Tongue (tissue), 2 donors: ENCODE data around the gene PLD6. TPM values are rescaled to one million over a fixed set of nuclear protein-coding genes. Genes with fewer than 3 reads are reported as not detected.
A peak's percentile ranks its signal among the peaks of the same experiment; 100 is the strongest.

Experiments
- DNase-seq: peaks from one replicate; pipeline ENCODE4 v3.0.0-alpha.2; 2015
- total RNA-seq: library from RNA; depleted of rRNA; stranded (reverse); fragments of >200 nt; gene quantifications from one replicate; pipeline ENCODE4 v1.2.3, GENCODE V29; 2014

PLD6 gene
- total RNA-seq, 1 donor from 2014 or later, result 11.8 TPM

GRCh38 chr17:17226451-17227265 lies 20.5 kb upstream of the PLD6 start:
- DNase-seq, result no peak

GRCh38 chr17:17225901-17226300 lies 19.8 kb upstream of the PLD6 start:
- DNase-seq, result no peak

- no peak for DNase-seq
Measured at GRCh38 chr17:17224137-17224536, 18.0 kb upstream of the PLD6 start.

DNA sequence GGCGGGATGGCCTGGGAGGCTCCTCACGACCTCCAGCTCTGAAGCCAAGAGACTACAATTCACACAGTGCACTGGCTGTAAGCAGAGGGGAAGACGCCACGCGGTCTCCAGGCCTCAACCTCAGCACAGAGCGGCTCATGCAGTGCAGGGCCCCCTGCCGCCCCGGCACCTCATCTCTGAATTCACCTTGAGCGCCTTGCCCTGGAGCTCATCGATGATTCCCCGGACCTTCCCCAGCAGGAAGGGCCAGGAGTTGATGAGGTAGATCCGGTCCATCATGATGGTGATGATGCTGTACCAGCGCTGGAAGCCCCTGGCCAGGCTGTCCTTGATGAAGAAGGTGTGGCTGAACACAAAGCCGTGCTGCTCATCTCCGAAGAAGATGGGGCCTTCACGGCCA lies 17.6 kb upstream of the PLD6 start:
- DNase-seq, result no peak

DNA sequence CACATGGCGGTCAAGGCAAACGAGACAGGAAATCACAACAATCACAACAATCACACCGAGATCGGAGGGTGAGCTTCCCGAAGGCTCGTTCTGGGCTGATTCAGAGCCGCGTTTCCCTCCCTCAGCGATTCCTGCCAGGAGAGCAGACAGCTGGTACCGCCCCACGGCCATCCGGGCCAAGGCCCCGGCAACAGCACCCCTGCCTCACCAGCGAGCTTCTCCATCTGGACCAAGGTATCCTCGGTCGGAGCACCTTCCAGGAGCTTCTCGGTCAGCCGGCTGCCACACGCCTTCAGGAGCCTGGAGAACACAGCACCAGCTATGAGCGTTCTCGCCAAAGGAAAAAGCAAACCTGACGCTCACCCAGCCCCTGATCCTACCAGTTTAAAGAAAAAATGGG lies 15.2 kb upstream of the PLD6 start:
- DNase-seq, result no peak

GRCh38 chr17:17220529-17220928 lies 14.4 kb upstream of the PLD6 start:
- no peak for DNase-seq

DNA sequence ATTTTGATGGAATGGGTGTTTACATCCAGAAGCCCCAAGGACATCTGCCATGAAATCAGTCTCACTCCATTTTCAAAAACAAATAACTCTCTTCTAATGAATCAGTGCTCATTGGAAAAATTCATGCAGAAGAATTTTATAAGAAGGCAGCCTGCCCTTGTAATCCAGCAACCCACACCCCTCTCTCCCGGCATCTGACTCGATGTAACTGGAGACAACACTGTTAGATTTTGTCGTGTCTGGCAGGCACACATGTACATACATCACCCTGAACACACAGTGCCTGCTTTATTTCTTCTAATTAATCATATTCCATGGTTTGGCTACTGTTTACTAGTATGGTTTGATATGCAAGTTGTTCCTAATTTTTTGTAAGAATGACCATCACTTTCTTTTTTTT lies 11.9 kb upstream of the PLD6 start:
- no peak for DNase-seq

GRCh38 chr17:17216776-17217175 lies 10.6 kb upstream of the PLD6 start:
- no peak for DNase-seq

DNA sequence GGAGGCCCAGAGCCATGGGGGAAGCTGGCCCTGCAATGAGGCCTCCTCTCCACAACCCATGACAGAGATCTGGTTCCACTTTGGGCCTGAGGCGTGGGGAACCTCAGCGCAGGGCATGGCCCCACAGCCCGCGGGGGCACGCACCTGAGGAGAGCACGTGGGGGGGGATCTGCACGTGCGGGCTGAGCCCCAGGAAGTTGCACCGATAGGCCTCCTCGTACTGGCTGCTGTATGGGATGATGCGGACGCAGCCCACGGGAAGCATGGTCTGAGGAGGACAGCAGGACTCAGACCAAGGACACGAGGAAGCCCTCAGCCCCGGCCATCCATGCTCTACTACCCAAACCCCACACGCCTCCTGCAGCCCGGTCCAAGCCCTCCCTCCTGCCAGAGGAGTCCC lies 10.1 kb upstream of the PLD6 start:
- no peak for DNase-seq

GRCh38 chr17:17215575-17215974 lies 9.4 kb upstream of the PLD6 start:
- no peak for DNase-seq

GRCh38 chr17:17214646-17215436 lies 8.7 kb upstream of the PLD6 start:
- no peak for DNase-seq

DNA sequence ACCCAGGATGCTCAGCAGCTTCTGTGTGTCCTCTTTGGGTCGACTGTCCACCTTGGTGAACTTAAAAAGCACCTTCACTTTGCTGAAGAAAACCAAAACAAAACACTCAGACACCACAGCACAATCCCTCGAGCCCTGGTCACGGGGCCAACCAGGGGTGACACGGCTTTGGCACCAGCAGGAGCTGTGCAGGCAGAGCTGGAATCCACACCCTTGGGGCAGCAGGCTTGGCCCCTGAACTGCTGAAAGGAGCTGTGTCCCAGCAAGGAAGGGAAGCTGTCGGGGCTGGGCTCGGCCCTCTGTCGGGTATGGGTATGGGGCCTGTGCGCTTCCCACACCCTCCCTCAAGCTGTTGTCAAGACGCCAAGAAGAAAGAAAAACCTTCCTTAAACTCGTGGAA lies 7.6 kb upstream of the PLD6 start:
- DNase-seq, result no peak

DNA sequence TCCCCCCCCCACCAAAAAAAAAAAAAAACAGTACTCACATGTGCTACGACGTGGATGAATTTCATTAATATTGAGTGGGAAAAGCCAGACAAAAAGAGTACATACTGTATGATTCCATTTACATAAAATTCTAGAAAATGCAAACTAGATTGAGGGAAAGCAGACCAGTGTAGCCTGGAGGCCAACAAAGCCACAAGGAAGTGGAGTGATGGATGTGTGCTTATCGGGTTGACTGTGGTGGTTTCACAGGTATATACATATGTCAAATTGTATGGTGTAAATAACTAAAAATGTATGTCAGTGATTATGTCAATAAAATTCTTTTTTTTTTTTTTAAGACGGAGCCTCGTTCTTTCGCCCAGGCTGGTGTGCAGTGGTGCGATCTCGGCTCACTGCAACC lies 1.9 kb upstream of the PLD6 start:
- DNase-seq, result no peak

GRCh38 chr17:17206913-17207335 lies 791 bp upstream of the PLD6 start:
- no peak for DNase-seq

GRCh38 chr17:17205368-17206123 lies 587 bp downstream of the PLD6 start:
- peak; percentile 74 for DNase-seq

DNA sequence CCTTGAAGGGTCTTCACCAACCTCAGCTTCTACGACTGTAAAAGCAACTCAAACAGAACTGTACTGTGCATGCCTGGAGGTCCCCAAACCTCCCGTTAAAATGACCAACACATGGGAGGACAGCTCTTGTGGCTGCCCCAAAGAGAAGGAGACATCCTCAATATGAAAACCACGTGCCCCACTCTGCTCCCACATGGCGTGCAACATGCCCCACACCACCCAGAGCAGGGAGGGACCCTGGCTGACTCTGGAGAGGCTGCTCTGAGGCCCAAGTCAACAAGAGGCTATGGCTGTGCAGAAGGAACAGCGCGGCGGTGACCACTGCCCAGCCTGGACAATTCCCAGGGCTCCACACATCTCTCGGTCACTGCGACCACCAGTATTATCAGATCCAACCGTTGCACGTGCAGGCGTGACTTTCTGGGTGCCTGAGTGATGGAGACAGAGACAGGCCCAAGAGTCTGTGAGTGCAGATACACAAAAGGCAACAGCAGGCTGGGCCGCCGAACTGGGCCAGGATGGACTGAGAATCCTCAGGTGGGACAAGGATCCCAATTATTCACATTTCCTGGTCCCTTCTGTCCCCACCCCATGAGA lies 1.4 kb downstream of the PLD6 start:
- no peak for DNase-seq

GRCh38 chr17:17204041-17204591 lies 2.0 kb downstream of the PLD6 start:
- DNase-seq, result no peak

DNA sequence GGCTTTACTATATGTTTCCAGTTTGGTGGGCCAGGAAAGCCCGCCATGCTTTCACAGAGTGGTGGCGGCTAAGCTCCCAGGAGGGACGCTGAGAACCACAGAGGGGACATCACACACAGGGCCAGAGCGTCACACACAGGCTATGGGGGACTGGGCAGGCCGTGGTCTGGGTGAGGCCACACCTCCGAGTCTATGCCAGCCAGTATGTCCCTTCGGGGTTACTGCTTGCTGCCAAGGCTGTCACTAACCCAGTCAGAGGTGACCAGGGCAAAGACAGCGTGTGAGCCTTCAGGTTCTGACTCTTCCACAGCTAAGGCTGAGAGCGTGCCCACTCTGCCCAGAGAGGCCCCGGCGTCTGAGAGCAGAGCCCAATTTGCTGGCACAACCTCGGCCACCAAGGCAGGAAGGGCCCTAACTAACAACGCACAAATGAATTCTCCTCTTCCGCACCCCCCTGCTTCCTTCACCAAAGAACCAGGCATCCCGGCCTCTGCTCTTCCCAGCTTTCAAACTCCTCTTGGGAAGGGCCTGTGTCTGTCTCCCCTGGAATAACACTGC lies 2.9 kb downstream of the PLD6 start:
- no peak for DNase-seq

GRCh38 chr17:17201907-17202306 lies 4.2 kb downstream of the PLD6 start:
- DNase-seq, result no peak

- DNase-seq, result no peak
Measured at GRCh38 chr17:17201271-17201670, 4.9 kb downstream of the PLD6 start.

DNA sequence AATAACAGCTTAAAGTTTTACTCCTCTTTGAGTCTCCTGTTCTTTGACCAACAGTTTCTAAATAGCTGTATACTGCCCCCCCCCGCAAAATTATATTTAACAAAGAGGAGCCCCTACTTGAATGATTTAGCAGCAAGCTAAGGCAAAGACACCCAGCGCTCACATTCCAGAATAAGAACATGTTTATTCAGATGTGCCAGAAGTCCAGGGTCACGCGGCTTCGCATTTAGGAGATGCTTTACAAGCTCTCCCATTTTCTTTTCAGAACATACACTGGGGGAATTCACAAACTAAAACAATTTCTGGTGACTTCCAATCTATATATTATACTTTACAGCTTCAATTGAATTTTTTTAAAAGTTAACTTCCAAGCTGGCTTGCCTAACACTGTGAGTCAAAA lies 5.3 kb downstream of the PLD6 start:
- peak; percentile 59 for DNase-seq

DNA sequence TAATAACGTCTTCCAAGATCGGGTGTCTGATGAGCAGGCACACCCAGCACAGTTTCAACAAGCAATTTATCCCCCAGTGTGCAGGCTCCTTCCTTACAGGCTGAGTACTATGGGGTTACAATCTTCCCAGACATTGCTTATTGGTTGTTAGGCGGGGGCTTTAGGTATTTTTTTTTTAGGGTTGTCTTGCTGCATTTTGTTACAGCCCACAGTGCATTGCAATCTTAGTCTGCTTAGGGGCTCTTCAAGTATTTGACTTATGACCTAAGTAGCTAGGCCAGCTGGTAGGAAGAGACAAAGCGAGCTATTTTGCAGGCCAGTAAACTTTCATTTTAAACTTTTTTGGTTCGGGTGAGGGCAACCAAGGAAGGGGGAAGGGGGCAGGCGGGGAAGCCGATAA lies 5.8 kb downstream of the PLD6 start:
- no peak for DNase-seq
